Upper lobe of left lung (tissue), 6 donors: ENCODE results near the gene FMNL2. TPM values are rescaled to one million over a fixed set of nuclear protein-coding genes. Genes with fewer than 3 reads are reported as not detected.

Experiments
- ATAC-seq, 2 donors: fragments of 200-7000 bp; cut with Tn5 transposase; one replicate each; pipeline ENCODE4 v1.9.1; 2022; ENCODE audit warnings: mild to moderate bottlenecking in 2 of 2, moderate library complexity in 2 of 2; ENCODE audit not compliant: low FRiP score in 2 of 2
- DNase-seq, 2 donors: peaks; one replicate each; pipeline ENCODE4 v3.0.0-alpha.2; 2019 to 2020
- H3K27ac ChIP-seq, 4 donors: fragments of 200-600 bp; sonication (generic); one replicate each; pipeline ENCODE4 v1.5.1; 2016 to 2019
- H3K27me3 ChIP-seq, 4 donors: fragments of 200-600 bp; sonication (generic); one replicate each; pipeline ENCODE4 v1.5.1; 2017 to 2019
- H3K36me3 ChIP-seq, 4 donors: fragments of 200-600 bp; sonication (generic); one replicate each; pipeline ENCODE4 v1.5.1; 2016 to 2019
- H3K4me1 ChIP-seq, 4 donors: fragments of 200-600 bp; sonication (generic); one replicate each; pipeline ENCODE4 v1.5.1; 2018 to 2019
- H3K4me3 ChIP-seq, 4 donors: fragments of 200-600 bp; sonication (generic); one replicate each; pipeline ENCODE4 v1.5.1; 2017 to 2019; ENCODE audit warnings: mild to moderate bottlenecking in 2 of 4, moderate library complexity in 1 of 4
- H3K9me3 ChIP-seq, 4 donors: fragments of 200-600 bp; sonication (generic); one replicate each; pipeline ENCODE4 v1.5.1; 2018 to 2019
- EP300 ChIP-seq, 4 donors: sonication (generic); formaldehyde crosslinking; IDR thresholded peaks; one replicate each; pipeline ENCODE4 v1.5.1; 2017; ENCODE audit warnings: antibody characterized with exemption in 4 of 4, control low read depth in 2 of 4
- POLR2A ChIP-seq, 4 donors: fragments of 450-650 bp; IDR thresholded peaks; one replicate each; pipeline ENCODE4 v1.5.1; 2016 to 2017; ENCODE audit warnings: antibody characterized with exemption in 4 of 4, mild to moderate bottlenecking in 2 of 4
- POLR2AphosphoS5 ChIP-seq, 2 donors: sonication (generic); formaldehyde crosslinking; IDR thresholded peaks; one replicate each; pipeline ENCODE4 v1.5.1; 2017; ENCODE audit warnings: antibody characterized with exemption in 2 of 2
- WGBS, 2 donors: methylation state at CpG; one replicate each; pipeline ENCODE4 v1.1.5; 2017 to 2018; 5-methylcytosine and 5-hydroxymethylcytosine counted together
- total RNA-seq, 6 donors: library from RNA; depleted of rRNA in 4 of 6; stranded (reverse); fragments of >200 nt in 4 of 6; gene quantifications; one replicate each; pipeline versions ENCODE4 v1.1.0 to v1.2.1, GENCODE V29; 2016 to 2021
- TF ChIP-seq, protein P1 (sequence below), 6 experiments: fragments of 450-650 bp in 4 of 6; fragments of 200-600 bp in 2 of 6; sonication (generic) in 2 of 6; IDR thresholded peaks; one replicate each; pipeline ENCODE4 v1.5.1; 2016 to 2019; ENCODE audit warnings: antibody characterized with exemption in 6 of 6
- donor health status: DM: no; HTN: no; CAD: no; lungs with moderate emphysema.
- donor health status: DM: no; HTN: yes; CAD: no; lungs with severe emphysema.

Gene FMNL2
- total RNA-seq, 6 donors from 2014 or later = 49.9 to 160 (median 66.9) TPM

GRCh38 chr2:152664725-152665124 lies 329.8 kb downstream of the FMNL2 start:
- ATAC-seq = no peak
- Histone ChIP-seq H3K4me3 (no peak overlapping the region), H3K27ac (no peak overlapping the region), H3K4me1 (no peaks in the 10 kb centered on the region), H3K9me3 (no peaks in the 10 kb centered on the region), H3K36me3 (peaks cover 13 to 100% (median 62%) of the 10 kb centered on the region in 4 donors), H3K27me3 (no peaks in the 10 kb centered on the region)
- TF ChIP-seq, protein P1, sequence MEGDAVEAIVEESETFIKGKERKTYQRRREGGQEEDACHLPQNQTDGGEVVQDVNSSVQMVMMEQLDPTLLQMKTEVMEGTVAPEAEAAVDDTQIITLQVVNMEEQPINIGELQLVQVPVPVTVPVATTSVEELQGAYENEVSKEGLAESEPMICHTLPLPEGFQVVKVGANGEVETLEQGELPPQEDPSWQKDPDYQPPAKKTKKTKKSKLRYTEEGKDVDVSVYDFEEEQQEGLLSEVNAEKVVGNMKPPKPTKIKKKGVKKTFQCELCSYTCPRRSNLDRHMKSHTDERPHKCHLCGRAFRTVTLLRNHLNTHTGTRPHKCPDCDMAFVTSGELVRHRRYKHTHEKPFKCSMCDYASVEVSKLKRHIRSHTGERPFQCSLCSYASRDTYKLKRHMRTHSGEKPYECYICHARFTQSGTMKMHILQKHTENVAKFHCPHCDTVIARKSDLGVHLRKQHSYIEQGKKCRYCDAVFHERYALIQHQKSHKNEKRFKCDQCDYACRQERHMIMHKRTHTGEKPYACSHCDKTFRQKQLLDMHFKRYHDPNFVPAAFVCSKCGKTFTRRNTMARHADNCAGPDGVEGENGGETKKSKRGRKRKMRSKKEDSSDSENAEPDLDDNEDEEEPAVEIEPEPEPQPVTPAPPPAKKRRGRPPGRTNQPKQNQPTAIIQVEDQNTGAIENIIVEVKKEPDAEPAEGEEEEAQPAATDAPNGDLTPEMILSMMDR (IDR thresholded peaks at IDR 0.05) = no peak
- TF ChIP-seq POLR2AphosphoS5 (IDR thresholded peaks at IDR 0.05) = no peak
- no peak for DNase-seq
- WGBS, 2 donors = 96 to 98% methylated on average over 7 of the region's 7 CpGs

- TF ChIP-seq POLR2AphosphoS5 (IDR thresholded peaks at IDR 0.05) = no peak
- TF ChIP-seq POLR2A (IDR thresholded peaks at IDR 0.05) = no peak
- TF ChIP-seq EP300 (IDR thresholded peaks at IDR 0.05) = no peak
- TF ChIP-seq, protein P1 (IDR thresholded peaks at IDR 0.05) = no peak
- Histone ChIP-seq H3K4me3 (no peak overlapping the region), H3K4me1 (no peaks in the 10 kb centered on the region), H3K27ac (no peak overlapping the region), H3K36me3 (peaks cover 21 to 93% (median 46%) of the 10 kb centered on the region in 4 donors), H3K9me3 (no peaks in the 10 kb centered on the region), H3K27me3 (no peaks in the 10 kb centered on the region)
- ATAC-seq (no peak), DNase-seq (no peak)
- 85 to 94% methylated on average over 4 of the region's 4 CpGs for WGBS, 2 donors
Measured at GRCh38 chr2:152674334-152674733, 339.4 kb downstream of the FMNL2 start.

DNA sequence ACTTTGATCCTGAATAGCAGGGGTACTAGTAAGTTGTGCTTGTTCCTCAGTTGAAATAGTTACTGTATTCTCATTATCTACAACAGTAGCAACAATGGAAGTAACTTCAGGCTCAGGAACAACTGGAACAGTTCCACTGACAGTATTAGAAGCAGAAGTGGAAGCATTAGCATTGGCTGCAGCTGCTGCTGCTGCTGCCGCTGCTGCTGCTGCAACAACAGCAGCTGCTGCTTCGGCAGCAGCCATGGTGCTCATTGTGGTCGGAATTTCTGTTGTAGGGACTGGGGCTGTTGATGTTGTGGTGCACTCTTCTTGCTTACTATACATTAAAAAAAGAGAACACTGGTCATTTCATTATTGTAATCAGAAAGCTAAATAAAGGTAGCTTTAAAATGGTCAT lies 341.5 kb downstream of the FMNL2 start:
- 97% methylated on average over 3 of the region's 3 CpGs for WGBS, 2 donors
- Histone ChIP-seq H3K9me3 (no peaks in the 10 kb centered on the region), H3K4me1 (no peaks in the 10 kb centered on the region), H3K27ac (no peak overlapping the region), H3K27me3 (no peaks in the 10 kb centered on the region), H3K36me3 (peaks cover 22 to 93% (median 44%) of the 10 kb centered on the region in 4 donors), H3K4me3 (no peak overlapping the region)
- ATAC-seq = no peak
- DNase-seq = no peak
- TF ChIP-seq POLR2AphosphoS5 (IDR thresholded peaks at IDR 0.05) (no peak), POLR2A (IDR thresholded peaks at IDR 0.05) (no peak), EP300 (IDR thresholded peaks at IDR 0.05) (no peak)
- TF ChIP-seq, protein P1 (IDR thresholded peaks at IDR 0.05) = no peak

- Histone ChIP-seq H3K27me3 (no peaks in the 10 kb centered on the region), H3K4me3 (no peak overlapping the region), H3K36me3 (peaks cover 21 to 69% (median 30%) of the 10 kb centered on the region in 4 donors), H3K4me1 (no peaks in the 10 kb centered on the region), H3K9me3 (no peaks in the 10 kb centered on the region), H3K27ac (no peak overlapping the region)
- DNase-seq (no peak), ATAC-seq (no peak)
- TF ChIP-seq EP300 (IDR thresholded peaks at IDR 0.05) (no peak), POLR2A (IDR thresholded peaks at IDR 0.05) (no peak), POLR2AphosphoS5 (IDR thresholded peaks at IDR 0.05) (no peak)
- TF ChIP-seq, protein P1 (IDR thresholded peaks at IDR 0.05) = no peak
- WGBS, 2 donors = 83 to 84% methylated on average over 2 of the region's 2 CpGs
Measured at GRCh38 chr2:152678808-152679207, 343.8 kb downstream of the FMNL2 start.

- Histone ChIP-seq H3K4me1 (no peaks in the 10 kb centered on the region), H3K36me3 (peaks cover 13 to 36% (median 14%) of the 10 kb centered on the region in 4 donors), H3K27me3 (no peaks in the 10 kb centered on the region), H3K9me3 (no peaks in the 10 kb centered on the region), H3K4me3 (no peak overlapping the region), H3K27ac (no peak overlapping the region)
- DNase-seq (peak in 1 of 2 donors; percentile 33), ATAC-seq (no peak)
- 97 to 98% methylated on average over 9 of the region's 9 CpGs for WGBS, 2 donors
- TF ChIP-seq POLR2AphosphoS5 (IDR thresholded peaks at IDR 0.05) (no peak), POLR2A (IDR thresholded peaks at IDR 0.05) (no peak), EP300 (IDR thresholded peaks at IDR 0.05) (no peak)
- TF ChIP-seq, protein P1 (IDR thresholded peaks at IDR 0.05) = no peak
Measured at GRCh38 chr2:152682663-152683062, 347.7 kb downstream of the FMNL2 start.
